ENCODE results near the gene SLC12A7. TPM values are rescaled to one million over a fixed set of nuclear protein-coding genes. Genes with fewer than 3 reads are reported as not detected.

The SLC12A7 gene
- total RNA-seq, 1 donor from 2014 or later: 147 TPM

GRCh38 chr5:1035421-1036405 lies 76.2 kb downstream of the SLC12A7 start:
- peak; percentile 14 for DNase-seq
- TF ChIP-seq CTCF (IDR thresholded peaks at IDR 0.05; ENCODE audit: partially characterized antibody, unreplicated experiment): no peak
- peaks cover 14% of the 10 kb centered on the region for H3K9me3 Mint-ChIP-seq (ENCODE audit: unreplicated experiment)
- H3K36me3 Mint-ChIP-seq (ENCODE audit: unreplicated experiment): peaks cover 9% of the 10 kb centered on the region
- H3K4me1 Mint-ChIP-seq (ENCODE audit: low read depth, unreplicated experiment): no peaks in the 10 kb centered on the region
- peaks cover 11% of the 10 kb centered on the region for H3K27me3 Mint-ChIP-seq (ENCODE audit: unreplicated experiment)
- H3K27ac Mint-ChIP-seq (ENCODE audit: unreplicated experiment): no peak overlapping the region
- H3K4me3 Mint-ChIP-seq (ENCODE audit: unreplicated experiment): no peak overlapping the region

- H3K27me3 Mint-ChIP-seq (ENCODE audit: unreplicated experiment): peaks cover 11% of the 10 kb centered on the region
- no peak for DNase-seq
- TF ChIP-seq CTCF (IDR thresholded peaks at IDR 0.05; ENCODE audit: partially characterized antibody, unreplicated experiment): no peak
- peak overlapping the region; percentile 18 for H3K4me3 Mint-ChIP-seq (ENCODE audit: unreplicated experiment)
- H3K4me1 Mint-ChIP-seq (ENCODE audit: low read depth, unreplicated experiment): no peaks in the 10 kb centered on the region
- peaks cover 9% of the 10 kb centered on the region for H3K36me3 Mint-ChIP-seq (ENCODE audit: unreplicated experiment)
- H3K27ac Mint-ChIP-seq (ENCODE audit: unreplicated experiment): peak overlapping the region; percentile 5
- peaks cover 10% of the 10 kb centered on the region for H3K9me3 Mint-ChIP-seq (ENCODE audit: unreplicated experiment)
Measured at GRCh38 chr5:1034986-1035385, 76.9 kb downstream of the SLC12A7 start.

GRCh38 chr5:1034421-1034905 lies 77.4 kb downstream of the SLC12A7 start:
- peaks cover 11% of the 10 kb centered on the region for H3K27me3 Mint-ChIP-seq (ENCODE audit: unreplicated experiment)

GRCh38 chr5:1033606-1034420 lies 78.0 kb downstream of the SLC12A7 start:
- Mint-ChIP-seq H3K9me3 (ENCODE audit: unreplicated experiment) (peaks cover 12% of the 10 kb centered on the region), H3K4me1 (ENCODE audit: low read depth, unreplicated experiment) (peaks cover 8% of the 10 kb centered on the region), H3K4me3 (ENCODE audit: unreplicated experiment) (no peak overlapping the region), H3K27ac (ENCODE audit: unreplicated experiment) (no peak overlapping the region), H3K27me3 (ENCODE audit: unreplicated experiment) (peaks cover 15% of the 10 kb centered on the region), H3K36me3 (ENCODE audit: unreplicated experiment) (peaks cover 9% of the 10 kb centered on the region)
- TF ChIP-seq CTCF (IDR thresholded peaks at IDR 0.05; ENCODE audit: partially characterized antibody, unreplicated experiment): no peak
- no peak for DNase-seq

More at GRCh38 chr5:1034421-1034905, 77.4 kb downstream of the SLC12A7 start:
- no peak for TF ChIP-seq CTCF (IDR thresholded peaks at IDR 0.05; ENCODE audit: partially characterized antibody, unreplicated experiment)
- no peak overlapping the region for H3K4me3 Mint-ChIP-seq (ENCODE audit: unreplicated experiment)
- DNase-seq: peak; percentile 9
- peaks cover 9% of the 10 kb centered on the region for H3K36me3 Mint-ChIP-seq (ENCODE audit: unreplicated experiment)
- H3K27ac Mint-ChIP-seq (ENCODE audit: unreplicated experiment): no peak overlapping the region
- peaks cover 8% of the 10 kb centered on the region for H3K9me3 Mint-ChIP-seq (ENCODE audit: unreplicated experiment)
- H3K4me1 Mint-ChIP-seq (ENCODE audit: low read depth, unreplicated experiment): peaks cover 2% of the 10 kb centered on the region
